ENCODE results near the gene NOP9.

- TF ChIP-seq CSDC2 (CRISPR knock-in tag; IDR thresholded peaks at IDR 0.05) (no peak), ZFP30 (CRISPR knock-in tag; IDR thresholded peaks at IDR 0.05) (no peak), TCF4 (CRISPR knock-in tag; IDR thresholded peaks at IDR 0.05; ENCODE audit: borderline replicate concordance) (no peak)
Observed at GRCh38 chr14:24285351-24285750, 14.3 kb upstream of the NOP9 start.

All from SK-N-SH treated with all-trans-retinoic acid at 6 μM for 48 hours (cell line).